T-helper 2 cell treated with Interferon-gamma antibody and Interleukin-4, amounts not matched to agents 5 μg/mL and 100 μg/mL, for 36 hours (primary cell): Measurements from ENCODE around the gene DENND2D.
A peak's percentile ranks its signal among the peaks of the same experiment; 100 is the strongest.

Experiments used
- DNase-seq: peaks from one replicate; pipeline ENCODE4 v3.0.0; 2021; ENCODE audit warnings: low spot score
- H3K27ac Mint-ChIP-seq: one replicate; pipeline ENCODE4 v1.8.0; 2021; ENCODE audit warnings: mild to moderate bottlenecking, mixed read lengths
- H3K27me3 Mint-ChIP-seq: one replicate; pipeline ENCODE4 v1.8.0; 2021; ENCODE audit warnings: low read depth, mixed read lengths
- H3K36me3 Mint-ChIP-seq: one replicate; pipeline ENCODE4 v1.8.0; 2021; ENCODE audit warnings: low read depth, mixed read lengths
- H3K4me1 Mint-ChIP-seq: one replicate; pipeline ENCODE4 v1.8.0; 2021; ENCODE audit warnings: low read depth, mixed read lengths
- H3K4me3 Mint-ChIP-seq: one replicate; pipeline ENCODE4 v1.8.0; 2022; ENCODE audit warnings: mild to moderate bottlenecking, moderate library complexity, mixed read lengths
- H3K9me3 Mint-ChIP-seq: one replicate; pipeline ENCODE4 v1.8.0; 2021; ENCODE audit warnings: mixed read lengths

Gene DENND2D

GRCh38 chr1:111192074-111192473 is 8.4 kb downstream of the DENND2D start:
- no peak for DNase-seq
- Mint-ChIP-seq H3K27me3 (no peaks in the 10 kb centered on the region), H3K27ac (peak overlapping the region; percentile 71), H3K4me3 (no peak overlapping the region), H3K36me3 (peaks cover 97% of the 10 kb centered on the region), H3K9me3 (no peaks in the 10 kb centered on the region), H3K4me1 (peaks cover 76% of the 10 kb centered on the region)

- H3K9me3 Mint-ChIP-seq, result no peaks in the 10 kb centered on the region
- peak overlapping the region; percentile 39 for H3K27ac Mint-ChIP-seq
- peaks cover 97% of the 10 kb centered on the region for H3K36me3 Mint-ChIP-seq
- H3K4me3 Mint-ChIP-seq, result no peak overlapping the region
- peaks cover 74% of the 10 kb centered on the region for H3K4me1 Mint-ChIP-seq
- no peaks in the 10 kb centered on the region for H3K27me3 Mint-ChIP-seq
- DNase-seq, result no peak
Measured at GRCh38 chr1:111191496-111191895, 8.9 kb downstream of the DENND2D start.

- peaks cover 69% of the 10 kb centered on the region for H3K4me1 Mint-ChIP-seq
- peak overlapping the region; percentile 39 for H3K27ac Mint-ChIP-seq
- peaks cover 97% of the 10 kb centered on the region for H3K36me3 Mint-ChIP-seq
- DNase-seq, result no peak
- no peak overlapping the region for H3K4me3 Mint-ChIP-seq
- no peaks in the 10 kb centered on the region for H3K9me3 Mint-ChIP-seq
- no peaks in the 10 kb centered on the region for H3K27me3 Mint-ChIP-seq
Measured at GRCh38 chr1:111190931-111191451, 9.5 kb downstream of the DENND2D start.

- Mint-ChIP-seq H3K4me3 (no peak overlapping the region), H3K36me3 (peaks cover 75% of the 10 kb centered on the region), H3K27me3 (no peaks in the 10 kb centered on the region), H3K4me1 (peaks cover 25% of the 10 kb centered on the region), H3K9me3 (no peaks in the 10 kb centered on the region), H3K27ac (no peak overlapping the region)
- no peak for DNase-seq
Measured at GRCh38 chr1:111184663-111185062, 15.8 kb downstream of the DENND2D start.

GRCh38 chr1:111183308-111184069 is 17.0 kb downstream of the DENND2D start:
- no peak overlapping the region for H3K4me3 Mint-ChIP-seq
- H3K27me3 Mint-ChIP-seq, result no peaks in the 10 kb centered on the region

GRCh38 chr1:111182052-111182451 is 18.4 kb downstream of the DENND2D start:
- peaks cover 66% of the 10 kb centered on the region for H3K36me3 Mint-ChIP-seq
- no peaks in the 10 kb centered on the region for H3K27me3 Mint-ChIP-seq
- H3K27ac Mint-ChIP-seq, result no peak overlapping the region
- H3K4me3 Mint-ChIP-seq, result no peak overlapping the region
- DNase-seq, result no peak
- H3K4me1 Mint-ChIP-seq, result peaks cover 16% of the 10 kb centered on the region
- H3K9me3 Mint-ChIP-seq, result no peaks in the 10 kb centered on the region

More at GRCh38 chr1:111183308-111184069, 17.0 kb downstream of the DENND2D start:
- Mint-ChIP-seq H3K36me3 (peaks cover 71% of the 10 kb centered on the region), H3K9me3 (no peaks in the 10 kb centered on the region), H3K27ac (peak overlapping the region; percentile 56), H3K4me1 (peaks cover 18% of the 10 kb centered on the region)
- no peak for DNase-seq

GRCh38 chr1:111179968-111180533 is 20.4 kb downstream of the DENND2D start:
- Mint-ChIP-seq H3K27me3 (no peaks in the 10 kb centered on the region), H3K27ac (no peak overlapping the region), H3K36me3 (peaks cover 54% of the 10 kb centered on the region), H3K4me1 (peaks cover 7% of the 10 kb centered on the region), H3K4me3 (no peak overlapping the region), H3K9me3 (no peaks in the 10 kb centered on the region)
- DNase-seq, result no peak

GRCh38 chr1:111176678-111177077 is 23.8 kb downstream of the DENND2D start:
- no peak for DNase-seq
- no peak overlapping the region for H3K27ac Mint-ChIP-seq
- no peaks in the 10 kb centered on the region for H3K9me3 Mint-ChIP-seq
- no peak overlapping the region for H3K4me3 Mint-ChIP-seq
- H3K4me1 Mint-ChIP-seq, result peaks cover 9% of the 10 kb centered on the region
- no peaks in the 10 kb centered on the region for H3K27me3 Mint-ChIP-seq
- peaks cover 45% of the 10 kb centered on the region for H3K36me3 Mint-ChIP-seq

GRCh38 chr1:111175349-111175748 is 25.1 kb downstream of the DENND2D start:
- Mint-ChIP-seq H3K9me3 (no peaks in the 10 kb centered on the region), H3K36me3 (peaks cover 44% of the 10 kb centered on the region), H3K4me1 (peaks cover 9% of the 10 kb centered on the region), H3K4me3 (no peak overlapping the region), H3K27me3 (no peaks in the 10 kb centered on the region), H3K27ac (no peak overlapping the region)
- DNase-seq, result no peak

- Mint-ChIP-seq H3K4me3 (no peak overlapping the region), H3K27ac (no peak overlapping the region), H3K27me3 (no peaks in the 10 kb centered on the region), H3K9me3 (no peaks in the 10 kb centered on the region), H3K4me1 (peaks cover 6% of the 10 kb centered on the region), H3K36me3 (peaks cover 36% of the 10 kb centered on the region)
- no peak for DNase-seq
Measured at GRCh38 chr1:111174070-111174469, 26.4 kb downstream of the DENND2D start.

- Mint-ChIP-seq H3K27me3 (no peaks in the 10 kb centered on the region), H3K4me1 (peaks cover 6% of the 10 kb centered on the region), H3K27ac (no peak overlapping the region), H3K4me3 (no peak overlapping the region), H3K9me3 (no peaks in the 10 kb centered on the region), H3K36me3 (peaks cover 39% of the 10 kb centered on the region)
- DNase-seq, result no peak
Measured at GRCh38 chr1:111172463-111172862, 28.0 kb downstream of the DENND2D start.

GRCh38 chr1:111164151-111164550 is 36.3 kb downstream of the DENND2D start:
- H3K27me3 Mint-ChIP-seq, result no peaks in the 10 kb centered on the region
- DNase-seq, result no peak
- no peak overlapping the region for H3K27ac Mint-ChIP-seq
- H3K4me1 Mint-ChIP-seq, result peaks cover 2% of the 10 kb centered on the region
- H3K9me3 Mint-ChIP-seq, result no peaks in the 10 kb centered on the region
- no peak overlapping the region for H3K4me3 Mint-ChIP-seq
- H3K36me3 Mint-ChIP-seq, result peaks cover 27% of the 10 kb centered on the region

GRCh38 chr1:111163363-111163762 is 37.1 kb downstream of the DENND2D start:
- H3K27me3 Mint-ChIP-seq, result no peaks in the 10 kb centered on the region
- no peak overlapping the region for H3K27ac Mint-ChIP-seq
- DNase-seq, result no peak
- peaks cover 24% of the 10 kb centered on the region for H3K36me3 Mint-ChIP-seq
- no peaks in the 10 kb centered on the region for H3K9me3 Mint-ChIP-seq
- H3K4me1 Mint-ChIP-seq, result peaks cover 2% of the 10 kb centered on the region
- no peak overlapping the region for H3K4me3 Mint-ChIP-seq

GRCh38 chr1:111162488-111162880 is 38.0 kb downstream of the DENND2D start:
- no peaks in the 10 kb centered on the region for H3K27me3 Mint-ChIP-seq
- no peak for DNase-seq
- H3K9me3 Mint-ChIP-seq, result no peaks in the 10 kb centered on the region
- no peak overlapping the region for H3K27ac Mint-ChIP-seq
- H3K4me1 Mint-ChIP-seq, result peaks cover 2% of the 10 kb centered on the region
- H3K36me3 Mint-ChIP-seq, result peaks cover 18% of the 10 kb centered on the region
- H3K4me3 Mint-ChIP-seq, result no peak overlapping the region
